HEK293T (cell line): ENCODE results near the gene CTDSP1.

Experiments used
- CTCF ChIA-PET: fragments of 350-600 bp; formaldehyde crosslinking; extraction: SDS; loops from one replicate; lab custom pipeline; 2021; ENCODE audit warnings: antibody characterized with exemption, inconsistent platforms; lab: Yijun Ruan, JAX
- POLR2A ChIA-PET: fragments of 350-600 bp; formaldehyde crosslinking; extraction: SDS; loops from one replicate; lab custom pipeline; 2020; ENCODE audit warnings: antibody characterized with exemption, inconsistent platforms; lab: Yijun Ruan, JAX
- DNase-seq: peaks from one replicate; pipeline ENCODE4 v3.0.0; 2012; ENCODE audit warnings: mixed read lengths; ENCODE audit errors: extremely low spot score
- ARNT ChIP-seq: fragments of 450-650 bp; IDR thresholded peaks from 2 replicates; pipeline ENCODE4 v1.6.1; 2017; ENCODE audit warnings: mild to moderate bottlenecking
- BHLHE40 ChIP-seq: fragments of 450-650 bp; IDR thresholded peaks from 2 replicates; pipeline ENCODE4 v1.6.1; 2016; ENCODE audit warnings: mild to moderate bottlenecking, moderate library complexity, borderline replicate concordance
- CTBP1 ChIP-seq: fragments of 450-650 bp; IDR thresholded peaks from 2 replicates; pipeline ENCODE4 v1.6.1; 2016; ENCODE audit warnings: borderline replicate concordance
- ELF4 ChIP-seq: fragments of 450-650 bp; IDR thresholded peaks from 2 replicates; pipeline ENCODE4 v1.6.1; 2017; ENCODE audit warnings: antibody characterized with exemption
- FOXA1 ChIP-seq: fragments of 450-650 bp; IDR thresholded peaks from 2 replicates; pipeline ENCODE4 v1.6.1; 2016; ENCODE audit warnings: mild to moderate bottlenecking
- FOXK2 ChIP-seq: fragments of 450-650 bp; IDR thresholded peaks from 2 replicates; pipeline ENCODE4 v1.6.1; 2016; ENCODE audit warnings: mild to moderate bottlenecking
- FOXM1 ChIP-seq: fragments of 450-650 bp; IDR thresholded peaks from 2 replicates; pipeline ENCODE4 v1.6.1; 2017; ENCODE audit warnings: mild to moderate bottlenecking, borderline replicate concordance
- HDGF ChIP-seq: fragments of 450-650 bp; IDR thresholded peaks from 2 replicates; pipeline ENCODE4 v1.6.1; 2017; ENCODE audit warnings: antibody characterized with exemption, borderline replicate concordance
- L3MBTL2 ChIP-seq: fragments of 450-650 bp; conservative IDR thresholded peaks from 2 replicates; pipeline ENCODE4 v1.6.1; 2016; ENCODE audit warnings: mild to moderate bottlenecking
- LEF1 ChIP-seq: fragments of 450-650 bp; IDR thresholded peaks from 2 replicates; pipeline ENCODE4 v1.6.1; 2017; ENCODE audit warnings: mild to moderate bottlenecking, borderline replicate concordance
- NFRKB ChIP-seq: fragments of 450-650 bp; IDR thresholded peaks from 2 replicates; pipeline ENCODE4 v1.6.1; 2016; ENCODE audit warnings: mild to moderate bottlenecking, moderate library complexity
- SP1 ChIP-seq: fragments of 450-650 bp; IDR thresholded peaks from 2 replicates; pipeline ENCODE4 v1.6.1; 2017
- SUZ12 ChIP-seq: fragments of 450-650 bp; IDR thresholded peaks from 2 replicates; pipeline ENCODE4 v1.6.1; 2016; ENCODE audit warnings: mild to moderate bottlenecking
- TARDBP ChIP-seq: fragments of 450-650 bp; IDR thresholded peaks from 2 replicates; pipeline ENCODE4 v1.6.1; 2016
- ZNF384 ChIP-seq: fragments of 450-650 bp; IDR thresholded peaks from 2 replicates; pipeline ENCODE4 v1.6.1; 2016
- TF ChIP-seq, protein P1 (sequence below): fragments of 450-650 bp; IDR thresholded peaks from 2 replicates; pipeline ENCODE4 v1.6.1; 2016

CTDSP1 gene

DNA sequence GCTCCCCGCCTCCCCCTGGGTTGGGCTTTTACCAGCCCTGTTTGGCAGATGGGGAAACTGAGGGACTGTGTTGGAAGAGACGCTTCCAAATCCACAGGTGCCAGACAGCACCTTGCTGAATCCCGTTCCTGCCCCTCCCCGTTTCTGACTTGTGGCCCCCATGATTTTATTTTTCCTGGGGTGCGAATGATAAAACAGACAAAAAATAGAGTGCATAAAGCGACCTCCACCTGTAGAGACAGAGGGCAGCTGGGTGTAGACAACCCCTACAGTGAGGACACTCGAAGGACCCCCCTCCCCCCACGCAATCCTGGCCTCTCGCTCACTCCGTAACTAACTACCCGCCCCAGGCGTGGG lies 2.2 kb upstream of the CTDSP1 start:
- CTCF ChIA-PET = no interaction called here
- POLR2A ChIA-PET = interaction anchor here (1.6 to 2.1 kb wide), 2 partner anchors 8 to 127 kb away, joined by 5 to 12 read pairs; partner anchors contain the start of genes AAMP and PNKD
- TF ChIP-seq ELF4 (no peak), LEF1 (no peak), TARDBP (no peak), L3MBTL2 (no peak), BHLHE40 (no peak), SP1 (no peak), FOXA1 (no peak), CTBP1 (no peak), FOXM1 (no peak), ARNT (no peak), FOXK2 (no peak), SUZ12 (no peak), NFRKB (no peak), ZNF384 (no peak), HDGF (no peak)
- TF ChIP-seq, protein P1, sequence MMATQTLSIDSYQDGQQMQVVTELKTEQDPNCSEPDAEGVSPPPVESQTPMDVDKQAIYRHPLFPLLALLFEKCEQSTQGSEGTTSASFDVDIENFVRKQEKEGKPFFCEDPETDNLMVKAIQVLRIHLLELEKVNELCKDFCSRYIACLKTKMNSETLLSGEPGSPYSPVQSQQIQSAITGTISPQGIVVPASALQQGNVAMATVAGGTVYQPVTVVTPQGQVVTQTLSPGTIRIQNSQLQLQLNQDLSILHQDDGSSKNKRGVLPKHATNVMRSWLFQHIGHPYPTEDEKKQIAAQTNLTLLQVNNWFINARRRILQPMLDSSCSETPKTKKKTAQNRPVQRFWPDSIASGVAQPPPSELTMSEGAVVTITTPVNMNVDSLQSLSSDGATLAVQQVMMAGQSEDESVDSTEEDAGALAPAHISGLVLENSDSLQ = no peak

DNA sequence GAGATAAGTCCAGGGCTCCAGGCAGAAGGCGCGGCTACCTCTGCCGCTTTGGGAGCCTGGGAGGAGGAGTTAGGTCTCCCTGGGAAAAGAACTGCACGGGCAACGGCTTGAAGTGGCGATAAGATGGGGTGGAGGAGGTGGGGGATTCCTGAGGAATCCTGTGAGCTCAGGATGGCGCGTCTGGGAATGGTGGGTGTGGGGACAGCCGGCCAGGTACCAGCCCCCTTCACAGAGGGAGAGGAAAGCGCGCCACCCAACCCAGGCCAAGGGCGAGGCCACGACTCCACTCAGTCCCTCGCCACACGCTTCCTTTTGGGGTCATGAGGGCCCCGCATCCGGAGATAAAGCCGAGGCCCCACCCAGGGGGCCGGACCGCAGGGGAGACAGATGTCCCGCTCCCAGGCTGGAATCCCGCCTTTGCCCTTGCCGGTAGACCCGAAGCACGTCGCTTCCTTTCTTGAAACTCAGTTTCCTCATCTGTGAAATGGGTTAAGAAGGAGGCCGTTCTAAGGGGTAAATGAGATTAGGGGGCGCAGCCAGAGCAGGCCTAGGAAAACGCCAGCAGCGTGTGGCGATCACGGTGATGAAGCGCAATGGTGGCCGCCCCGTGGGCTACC lies 1.7 kb upstream of the CTDSP1 start:
- CTCF ChIA-PET = no interaction called here
- TF ChIP-seq FOXM1 (no peak), L3MBTL2 (0 out of 2 replicates have a peak, but pooled peaks have one; percentile 18)
- TF ChIP-seq, protein P1 = no peak
- DNase-seq = peak; percentile 38
- POLR2A ChIA-PET = no interaction called here

More for the DNA sequence above, 2.2 kb upstream of the CTDSP1 start:
- DNase-seq = no peak

DNA sequence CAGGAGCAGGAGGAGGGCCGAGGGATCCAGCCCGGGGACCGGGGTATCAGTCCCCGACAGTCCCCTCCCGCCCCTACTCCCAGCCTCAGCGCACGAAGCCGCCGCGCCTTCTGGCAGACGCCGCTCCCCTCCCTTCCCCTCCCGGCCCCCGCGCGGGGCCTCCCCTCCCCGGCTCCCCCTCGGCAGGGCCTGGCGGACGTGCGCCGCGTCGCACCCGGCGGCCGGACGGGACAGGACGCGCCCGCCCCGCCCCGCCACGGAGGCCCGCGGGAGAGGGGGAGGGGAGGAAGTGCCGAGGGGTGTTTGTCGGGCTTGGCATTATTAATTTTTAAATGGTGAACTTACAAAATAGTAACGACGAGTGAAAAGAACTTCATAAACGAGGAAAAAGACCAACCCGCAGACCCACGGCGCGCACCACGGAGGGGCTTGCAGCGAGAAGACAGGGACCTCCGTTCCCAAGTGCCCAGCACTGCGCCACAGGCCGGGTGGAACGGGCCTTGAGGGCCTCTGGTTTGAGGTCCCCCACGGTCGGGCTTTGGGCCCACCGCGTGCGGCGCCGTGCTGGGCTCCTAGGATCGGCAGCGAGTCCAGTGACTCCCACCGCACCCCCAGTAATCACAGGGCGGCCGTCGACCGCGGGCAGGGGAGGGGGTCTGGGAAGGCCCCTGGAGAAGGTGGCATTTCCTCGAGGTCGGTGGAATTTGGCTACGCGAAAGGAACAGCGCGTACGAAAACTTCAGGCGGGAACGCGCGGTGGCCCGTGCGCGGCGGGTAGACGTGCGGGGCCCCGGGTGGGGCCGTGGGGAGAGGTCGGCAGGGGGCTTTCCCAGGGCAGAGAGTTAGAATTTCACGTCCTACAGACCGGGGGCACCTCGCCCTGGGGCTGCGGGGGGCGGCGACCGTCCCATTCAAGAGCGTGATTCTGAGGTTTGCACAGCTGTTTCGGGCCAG lies 954 bp upstream of the CTDSP1 start:
- TF ChIP-seq BHLHE40 (no peak), L3MBTL2 (peak; percentile 89), FOXK2 (no peak), FOXM1 (no peak)
- peak; percentile 42 for DNase-seq
- CTCF ChIA-PET = no interaction called here

DNA sequence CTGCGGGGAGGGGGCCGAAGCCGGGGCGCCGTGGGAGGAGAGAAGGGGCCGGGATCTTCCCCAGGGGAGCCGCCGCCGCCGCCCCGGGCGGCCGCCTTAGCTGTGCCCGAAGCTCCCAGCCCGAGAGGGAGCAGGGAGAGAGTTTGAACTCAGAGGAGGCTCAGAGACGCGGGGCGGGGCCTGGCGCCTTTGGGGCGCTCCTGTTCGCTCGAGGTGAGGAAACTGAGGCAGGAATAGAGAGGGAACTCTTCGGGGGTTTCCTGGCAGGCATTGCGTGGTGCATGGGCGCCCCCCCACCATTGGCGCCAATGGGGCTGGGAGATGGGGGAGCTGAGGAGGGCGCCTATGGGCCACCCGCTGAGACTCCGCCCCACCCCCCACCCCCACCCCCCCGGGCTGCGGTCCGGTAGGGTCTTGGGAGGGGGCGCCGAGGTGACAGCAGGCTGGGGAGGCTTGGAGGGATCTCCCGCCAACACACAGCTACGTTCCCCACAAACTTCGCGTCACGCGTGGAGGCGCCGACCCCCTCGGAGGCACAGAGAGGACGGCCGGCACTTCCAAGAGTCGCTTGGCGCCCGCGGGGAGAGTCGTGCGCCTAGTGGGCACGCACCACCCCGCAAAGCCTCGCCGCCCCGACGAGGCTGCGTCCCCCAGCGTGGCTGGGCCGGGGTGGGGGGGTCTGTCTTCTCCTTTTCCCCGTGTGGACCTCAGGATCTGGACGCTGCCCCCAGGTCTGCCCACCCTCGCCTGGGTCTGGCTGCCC lies 680 bp downstream of the CTDSP1 start:
- CTCF ChIA-PET = no interaction called here
- TF ChIP-seq LEF1 (no peak), SUZ12 (no peak), HDGF (no peak), L3MBTL2 (peak; percentile 29; the same call in 1 of the 2 replicates)
- POLR2A ChIA-PET = no interaction called here
- DNase-seq = no peak

More for the DNA sequence above, 954 bp upstream of the CTDSP1 start:
- POLR2A ChIA-PET = no interaction called here

DNA sequence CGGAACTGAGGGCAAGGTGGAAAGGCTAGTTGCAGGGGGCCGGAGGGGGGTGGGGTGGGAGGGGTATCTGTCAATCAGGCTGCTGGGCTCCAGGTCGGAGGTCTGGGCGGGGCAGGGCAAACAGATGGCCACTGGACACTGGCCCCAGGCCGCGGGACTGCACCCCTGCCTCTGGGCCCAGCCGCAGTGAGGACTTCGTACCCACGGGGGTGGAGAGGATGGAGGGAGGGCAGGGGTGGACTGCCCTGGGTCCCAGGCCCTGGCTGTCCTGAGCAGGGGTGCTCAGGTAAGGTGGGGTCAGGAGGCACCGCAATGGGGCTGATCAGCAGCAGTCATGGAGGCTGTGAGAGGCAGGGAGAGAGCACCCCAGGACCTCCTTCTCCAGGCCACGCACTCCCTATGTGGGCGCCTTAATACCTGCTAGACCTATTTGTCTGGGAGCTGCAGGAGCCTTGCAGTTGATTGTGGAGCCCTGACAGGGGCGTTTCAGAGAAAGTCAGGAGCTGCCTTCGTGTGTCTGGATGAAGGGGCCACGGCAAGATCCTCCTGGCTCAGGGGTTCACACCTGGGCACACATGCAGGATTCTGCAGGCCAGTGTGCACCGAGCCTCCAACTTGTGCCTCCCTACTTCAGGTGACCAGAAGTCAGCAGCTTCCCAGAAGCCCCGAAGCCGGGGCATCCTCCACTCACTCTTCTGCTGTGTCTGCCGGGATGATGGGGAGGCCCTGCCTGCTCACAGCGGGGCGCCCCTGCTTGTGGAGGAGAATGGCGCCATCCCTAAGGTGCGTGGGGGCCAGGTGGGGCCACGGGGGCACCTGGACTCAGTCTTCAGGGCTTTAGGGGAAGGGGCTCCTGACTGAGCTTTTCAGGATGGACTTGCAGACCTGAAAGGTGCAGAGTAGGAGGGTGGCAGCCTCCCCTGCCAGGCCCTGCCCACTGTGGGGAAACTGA lies 1.5 kb downstream of the CTDSP1 start:
- ChIA-PET CTCF (no interaction called here), POLR2A (interaction anchor here (0.8 to 1.1 kb wide), 2 partner anchors 46 to 107 kb away, joined by 3 read pairs; no protein-coding TSS in a partner anchor)
- TF ChIP-seq CTBP1 (no peak), L3MBTL2 (no peak), SP1 (no peak), SUZ12 (no peak), FOXA1 (no peak), ARNT (no peak), FOXM1 (no peak), ELF4 (no peak)
- TF ChIP-seq, protein P1 = no peak
- no peak for DNase-seq
